ENCODE data around the gene ASIC4. TPM values are rescaled to one million over a fixed set of nuclear protein-coding genes. Genes with fewer than 3 reads are reported as not detected.

The ASIC4 gene
- total and polyA plus RNA-seq, 2 of the 13 experiments (the other 11 are each of a cell fraction or from before 2014, with no cell fraction given) = 0.03 TPM; not detected in 1

DNA sequence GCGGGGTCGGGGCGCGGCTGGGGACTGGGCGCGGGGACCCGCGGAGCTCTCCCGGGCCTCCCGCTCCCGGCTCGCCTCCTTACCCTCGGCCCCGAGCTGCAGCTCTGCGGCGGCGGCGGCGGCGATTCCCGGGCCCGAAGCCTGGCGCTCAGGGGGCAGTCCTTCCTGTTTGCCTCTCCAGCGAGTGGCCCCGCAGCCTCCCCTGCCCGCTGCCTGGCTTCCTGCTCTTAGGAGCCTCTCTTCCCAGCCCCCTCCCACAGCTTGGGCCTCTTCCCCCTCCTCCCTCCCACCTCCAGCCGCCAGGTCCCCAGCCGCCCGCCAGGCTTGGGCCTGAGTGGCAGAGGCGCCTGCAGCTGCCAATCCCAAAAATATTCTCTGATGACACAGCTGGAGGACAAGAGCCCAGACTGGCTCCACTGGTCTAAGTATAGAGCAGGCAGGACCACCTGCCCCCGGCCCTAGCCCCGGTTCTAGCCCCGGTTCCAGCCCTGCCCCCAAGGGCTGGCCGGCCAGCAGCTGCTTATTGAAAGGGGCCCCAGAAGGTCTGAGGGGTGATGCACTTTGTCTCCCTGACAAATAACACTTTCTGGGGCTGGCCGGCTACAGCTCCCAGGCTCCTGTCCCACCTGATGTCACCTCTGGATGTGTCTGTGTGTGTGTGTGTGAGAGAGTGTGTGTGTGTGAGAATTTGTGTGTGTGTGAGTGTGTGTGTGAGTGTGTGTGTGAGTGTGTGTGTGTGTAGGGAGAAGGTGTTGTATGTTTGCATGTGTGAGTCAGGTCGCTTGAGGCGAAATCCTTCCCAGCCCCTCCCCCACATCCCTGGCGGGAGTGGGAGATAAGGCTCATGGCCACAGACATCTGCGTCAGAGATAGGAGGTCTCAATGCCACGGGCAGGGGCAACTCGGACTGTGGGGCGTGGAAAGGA is 57.3 kb downstream of the ASIC4 start, which contains the start of gene OBSL1 (continued):
- TF ChIP-seq, protein P1, sequence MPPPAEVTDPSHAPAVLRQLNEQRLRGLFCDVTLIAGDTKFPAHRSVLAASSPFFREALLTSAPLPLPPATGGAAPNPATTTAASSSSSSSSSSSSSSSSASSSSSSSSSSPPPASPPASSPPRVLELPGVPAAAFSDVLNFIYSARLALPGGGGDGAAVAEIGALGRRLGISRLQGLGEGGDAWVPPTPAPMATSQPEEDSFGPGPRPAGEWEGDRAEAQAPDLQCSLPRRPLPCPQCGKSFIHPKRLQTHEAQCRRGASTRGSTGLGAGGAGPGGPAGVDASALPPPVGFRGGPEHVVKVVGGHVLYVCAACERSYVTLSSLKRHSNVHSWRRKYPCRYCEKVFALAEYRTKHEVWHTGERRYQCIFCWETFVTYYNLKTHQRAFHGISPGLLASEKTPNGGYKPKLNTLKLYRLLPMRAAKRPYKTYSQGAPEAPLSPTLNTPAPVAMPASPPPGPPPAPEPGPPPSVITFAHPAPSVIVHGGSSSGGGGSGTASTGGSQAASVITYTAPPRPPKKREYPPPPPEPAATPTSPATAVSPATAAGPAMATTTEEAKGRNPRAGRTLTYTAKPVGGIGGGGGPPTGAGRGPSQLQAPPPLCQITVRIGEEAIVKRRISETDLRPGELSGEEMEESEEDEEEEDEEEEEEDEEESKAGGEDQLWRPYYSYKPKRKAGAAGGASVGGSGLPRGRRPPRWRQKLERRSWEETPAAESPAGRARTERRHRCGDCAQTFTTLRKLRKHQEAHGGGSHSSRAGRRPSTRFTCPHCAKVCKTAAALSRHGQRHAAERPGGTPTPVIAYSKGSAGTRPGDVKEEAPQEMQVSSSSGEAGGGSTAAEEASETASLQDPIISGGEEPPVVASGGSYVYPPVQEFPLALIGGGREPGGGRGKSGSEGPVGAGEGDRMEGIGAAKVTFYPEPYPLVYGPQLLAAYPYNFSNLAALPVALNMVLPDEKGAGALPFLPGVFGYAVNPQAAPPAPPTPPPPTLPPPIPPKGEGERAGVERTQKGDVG (CRISPR knock-in tag; IDR thresholded peaks at IDR 0.05; ENCODE audit: borderline replicate concordance) = peak; percentile 83
- TF ChIP-seq EZH2 (conservative IDR thresholded peaks at IDR 0.05; ENCODE audit: low read depth, low read length) = no peak
- no peak for TF ChIP-seq MAFG (CRISPR knock-in tag; IDR thresholded peaks at IDR 0.05)
- TF ChIP-seq UBTF (CRISPR knock-in tag; IDR thresholded peaks at IDR 0.05) = peak; percentile 73
- peak; percentile 65 for TF ChIP-seq PRPF4 (IDR thresholded peaks at IDR 0.05; ENCODE audit: low read depth, low read length, poor library complexity, severe bottlenecking)
- no peak for TF ChIP-seq PPARG (CRISPR knock-in tag; conservative IDR thresholded peaks at IDR 0.05)
- TF ChIP-seq KMT2A (CRISPR knock-in tag; IDR thresholded peaks at IDR 0.05) = no peak
- TF ChIP-seq, protein P2, sequence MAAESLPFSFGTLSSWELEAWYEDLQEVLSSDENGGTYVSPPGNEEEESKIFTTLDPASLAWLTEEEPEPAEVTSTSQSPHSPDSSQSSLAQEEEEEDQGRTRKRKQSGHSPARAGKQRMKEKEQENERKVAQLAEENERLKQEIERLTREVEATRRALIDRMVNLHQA (CRISPR knock-in tag; IDR thresholded peaks at IDR 0.05) = no peak
- TF ChIP-seq STAG1 (CRISPR knock-in tag; IDR thresholded peaks at IDR 0.05) = no peak
- no peak for TF ChIP-seq DBP (CRISPR knock-in tag; IDR thresholded peaks at IDR 0.05; ENCODE audit: not compliant biosample characterization)
- no peak for TF ChIP-seq ZNF282 (IDR thresholded peaks at IDR 0.05; ENCODE audit: partially characterized antibody)
- no peak for TF ChIP-seq ZFP90 (CRISPR knock-in tag; IDR thresholded peaks at IDR 0.05; ENCODE audit: borderline replicate concordance)
- TF ChIP-seq ZNF816 (CRISPR knock-in tag; IDR thresholded peaks at IDR 0.05; ENCODE audit: borderline replicate concordance) = no peak
- TF ChIP-seq ZNF501 (CRISPR knock-in tag; IDR thresholded peaks at IDR 0.05) = peak; percentile 91
- no peak for TF ChIP-seq ADNP (CRISPR knock-in tag; IDR thresholded peaks at IDR 0.05)
- peak; percentile 58; the same call in 1 of the 2 replicates for TF ChIP-seq PRMT3 (CRISPR knock-in tag; IDR thresholded peaks at IDR 0.05; ENCODE audit: borderline replicate concordance, low read depth)
- TF ChIP-seq NR1H2 (CRISPR knock-in tag; IDR thresholded peaks at IDR 0.05; ENCODE audit: borderline replicate concordance, low read depth) = 0 out of 2 replicates have a peak, but pooled peaks have one; percentile 34
- peak; percentile 81 for TF ChIP-seq ZNF781 (CRISPR knock-in tag; IDR thresholded peaks at IDR 0.05; ENCODE audit: borderline replicate concordance, not compliant biosample characterization)
- no peak for TF ChIP-seq ARID2 (CRISPR knock-in tag; IDR thresholded peaks at IDR 0.05; ENCODE audit: borderline replicate concordance)
- 0 out of 2 replicates have a peak, but pooled peaks have one; percentile 66 for TF ChIP-seq NONO (IDR thresholded peaks at IDR 0.05)
- TF ChIP-seq NONO (CRISPR knock-in tag; conservative IDR thresholded peaks at IDR 0.05) = peak; percentile 96
- peak; percentile 25; the same call in 1 of the 2 replicates for TF ChIP-seq ETV6 (CRISPR knock-in tag; conservative IDR thresholded peaks at IDR 0.05)
- TF ChIP-seq DR1 (CRISPR knock-in tag; IDR thresholded peaks at IDR 0.05) = peak; percentile 75

Measured in HepG2 (cell line).